K562 (cell line): ENCODE measurements around the gene PPCDC. TPM values are rescaled to one million over a fixed set of nuclear protein-coding genes. Genes with fewer than 3 reads are reported as not detected.

Experiments used
- ATAC-seq: fragments of 200-7000 bp; cut with Tn5 transposase; 3 replicates; pipeline ENCODE4 v1.9.1; 2020; ENCODE audit warnings: moderate library complexity
- BruUV-seq: library from RNA; stranded (reverse); fragments of 400-500 nt; replicated peaks from 2 replicates; lab custom pipeline; 2021; lab: Mats Ljungman, UMichigan
- CTCF ChIA-PET: fragments of 300-600 bp; formaldehyde crosslinking; extraction: SDS; loops from one replicate; lab custom pipeline; 2021; ENCODE audit warnings: low intra/inter-chr PET ratio; lab: Yijun Ruan, JAX
- POLR2A ChIA-PET: fragments of 300-600, 350-650 bp; sonication (Branson Sonifier 250); formaldehyde crosslinking; extraction: SDS; loops from one replicate; lab custom pipeline; 2021; ENCODE audit warnings: antibody characterized with exemption, inconsistent platforms; lab: Yijun Ruan, JAX
- DNase-seq, 4 experiments: peaks; one replicate each; pipeline versions ENCODE4 v3.0.0 to v3.0.0-alpha.2; 2011 to 2018; ENCODE audit warnings: low spot score in 3 of 4, mixed read lengths in 3 of 4; ENCODE audit errors: extremely low read depth in 1 of 4
- FAIRE-seq: peaks from 2 replicates; lab custom pipeline; 2011; peaks lifted over from hg19 to GRCh38; lab: Jason Lieb, UNC
- H2AFZ ChIP-seq: 2 replicates; pipeline ENCODE4 v1.6.0; 2011; ENCODE audit warnings: low read depth, low read length, control low read depth, inconsistent platforms
- H3K27ac ChIP-seq: fragments of 200-600 bp; 3 replicates; pipeline ENCODE4 v1.8.0; 2011; ENCODE audit warnings: low read depth, mild to moderate bottlenecking, control low read depth, inconsistent platforms, low read length, moderate library complexity, mixed read lengths; ENCODE audit errors: extremely low read depth
- H3K27me3 ChIP-seq, 2 experiments: fragments of 300-600 bp in 1 of 2; 2 replicates in 1 of 2; 3 replicates in 1 of 2; pipeline versions ENCODE4 v1.6.0 to v1.8.0; 2011; ENCODE audit warnings: inconsistent platforms in 2 of 2, low read length in 2 of 2, mild to moderate bottlenecking in 1 of 2, mixed read lengths in 1 of 2, moderate library complexity in 1 of 2; ENCODE audit not compliant: control insufficient read depth in 2 of 2, insufficient read depth in 2 of 2
- H3K36me3 ChIP-seq: fragments of 300-600 bp; 3 replicates; pipeline ENCODE4 v1.8.0; 2011; ENCODE audit warnings: mild to moderate bottlenecking, low read length, inconsistent platforms; ENCODE audit not compliant: control insufficient read depth, insufficient read depth
- H3K4me1 ChIP-seq, 2 experiments: fragments of 200-600 bp in 1 of 2; replicated peaks in 1 of 2; 2 replicates in 1 of 2; 3 replicates in 1 of 2; pipeline versions ENCODE4 v1.5.1 to v1.8.0; 2011; ENCODE audit warnings: inconsistent platforms in 2 of 2, low read length in 2 of 2, mild to moderate bottlenecking in 1 of 2, mixed read lengths in 1 of 2, moderate library complexity in 1 of 2; ENCODE audit not compliant: control insufficient read depth in 2 of 2, insufficient read depth in 2 of 2
- H3K4me2 ChIP-seq: 2 replicates; pipeline ENCODE4 v1.6.1; 2011; ENCODE audit warnings: low read length, control low read depth, inconsistent platforms, mixed read lengths; ENCODE audit not compliant: insufficient read depth
- H3K4me3 ChIP-seq: fragments of 200-600 bp; sonication (generic), shearing (Covaris generic); 2 replicates; pipeline ENCODE4 v1.5.1; 2016; ENCODE audit warnings: control low read depth, inconsistent platforms
- H3K79me2 ChIP-seq: fragments of 200-600 bp; 3 replicates; pipeline ENCODE4 v1.8.0; 2011; ENCODE audit warnings: low read length, inconsistent platforms; ENCODE audit not compliant: control insufficient read depth, insufficient read depth
- H3K9ac ChIP-seq, 2 experiments: 2 replicates each; pipeline versions ENCODE4 v1.6.0 to v1.6.1; 2011; ENCODE audit warnings: low read depth in 2 of 2, low read length in 2 of 2, control low read depth in 1 of 2, inconsistent platforms in 1 of 2, mild to moderate bottlenecking in 1 of 2, mixed read lengths in 1 of 2; ENCODE audit not compliant: insufficient read depth in 1 of 2
- H3K9me1 ChIP-seq: one replicate; pipeline ENCODE4 v1.6.0; 2011; ENCODE audit warnings: inconsistent platforms, mild to moderate bottlenecking, low read length, moderate library complexity; ENCODE audit not compliant: control insufficient read depth, insufficient read depth
- H3K9me3 ChIP-seq: replicated peaks from 2 replicates; pipeline ENCODE4 v1.5.1; 2011; ENCODE audit warnings: low read depth, low read length, inconsistent platforms; ENCODE audit not compliant: control insufficient read depth, insufficient read depth
- H4K20me1 ChIP-seq: replicated peaks from 2 replicates; pipeline ENCODE4 v1.6.1; 2011; ENCODE audit warnings: low read length, inconsistent platforms, mixed read lengths; ENCODE audit not compliant: control insufficient read depth, insufficient read depth
- C11orf30 ChIP-seq: fragments of 450-650 bp; IDR thresholded peaks from 2 replicates; pipeline ENCODE4 v1.6.1; 2016; ENCODE audit warnings: low read depth, mild to moderate bottlenecking
- PHB2 ChIP-seq: fragments of 450-650 bp; IDR thresholded peaks from 2 replicates; pipeline ENCODE4 v1.6.1; 2017; ENCODE audit warnings: low read depth
- RAD21 ChIP-seq, 2 experiments: fragments of 250-450 bp in 1 of 2; fragments of 450-650 bp in 1 of 2; sonication (Bioruptor Pico) in 1 of 2; formaldehyde crosslinking in 1 of 2; IDR thresholded peaks in 1 of 2; conservative IDR thresholded peaks in 1 of 2; 2 replicates each; pipeline versions ENCODE4 v1.4.0 to v1.8.0; 2020 to 2022; ENCODE audit warnings: mild to moderate bottlenecking in 2 of 2, moderate library complexity in 1 of 2
- REST ChIP-seq, 2 experiments: fragments of 450-650 bp; formaldehyde crosslinking in 1 of 2; IDR thresholded peaks; 2 replicates each; pipeline versions ENCODE4 v1.4.0 to v1.6.1; 2014 to 2020; ENCODE audit warnings: mild to moderate bottlenecking in 2 of 2, borderline replicate concordance in 1 of 2, low read depth in 1 of 2
- RFX5 ChIP-seq: IDR thresholded peaks from 2 replicates; pipeline ENCODE4 v1.6.1; 2011; ENCODE audit warnings: low read depth, mild to moderate bottlenecking, improper control_type of control experiment, low read length
- ZFPM2 ChIP-seq: fragments of 250-450 bp; sonication (Bioruptor Pico); IDR thresholded peaks from 2 replicates; pipeline ENCODE4 v1.5.1; 2022; ENCODE audit warnings: mild to moderate bottlenecking
- ZNF316 ChIP-seq: fragments of 450-650 bp; IDR thresholded peaks from 2 replicates; pipeline ENCODE4 v1.6.1; 2016
- ZNF589 ChIP-seq: fragments of 200-800 bp; sonication (Bioruptor generic); IDR thresholded peaks from 2 replicates; pipeline ENCODE4 v1.6.1; 2016; ENCODE audit warnings: low read depth, missing genetic modification characterization, missing compliant biosample characterization
- ZNF75A ChIP-seq: fragments of 450-650 bp; formaldehyde crosslinking; IDR thresholded peaks from 2 replicates; pipeline ENCODE4 v1.4.0; 2020; ENCODE audit warnings: mild to moderate bottlenecking
- WGBS: fragments of 100-300 bp; shearing (Covaris generic); methylation state at CpG from one replicate; pipeline ENCODE4 v1.1.6; 2016; ENCODE audit warnings: low coverage, mixed read lengths; ENCODE audit not compliant: insufficient coverage; ENCODE audit errors: missing lambda C conversion rate; 5-methylcytosine and 5-hydroxymethylcytosine counted together
- in situ Hi-C: fragments of 300-500 bp; cut with MboI; formaldehyde crosslinking; loops from 4 replicates; pipeline ENCODE4 v1.15.0; 2018; ENCODE audit warnings: inconsistent platforms, mixed read lengths
- intact Hi-C: fragments of 100-400 bp; cut with micrococcal nuclease; formaldehyde crosslinking; loops from 2 replicates; pipeline ENCODE4 v1.14.2; 2022
- polyA plus RNA-seq, 8 experiments: library from polyadenylated mRNA; depleted of rRNA in 4 of 8; stranded (reverse) in 5 of 8; unstranded in 3 of 8; fragments of >200 nt; fragmentation: Nextera tagmentation in 2 of 8; fragmentation: Illumina TruSeq in 1 of 8; extraction: Ambion mirVana in 2 of 8; extraction: Trizol in 1 of 8; gene quantifications; 2 replicates each; pipeline versions ENCODE4 v1.2.1 to v1.2.3, GENCODE V29; 2011 to 2014; ENCODE audit warnings: inconsistent platforms in 1 of 8, missing spikeins in 1 of 8
- total RNA-seq, 7 experiments: library from RNA; depleted of rRNA in 6 of 7; stranded (reverse); fragments of >200 nt in 6 of 7; fragmentation: Illumina TruSeq in 2 of 7; extraction: Trizol in 2 of 7; gene quantifications; 2 replicates each; pipeline versions ENCODE4 v1.2.1 to v1.2.3, GENCODE V29; 2011 to 2021; ENCODE audit warnings: low replicate concordance in 1 of 7
- TF ChIP-seq, protein P1 (sequence below), 3 experiments: IDR thresholded peaks in 2 of 3; conservative IDR thresholded peaks in 1 of 3; 2 replicates each; pipeline ENCODE4 v1.5.1; 2011 to 2012; ENCODE audit warnings: low read length in 3 of 3, mild to moderate bottlenecking in 3 of 3, control low read depth in 2 of 3, improper control_type of control experiment in 1 of 3, inconsistent platforms in 1 of 3, low read depth in 1 of 3, mixed read lengths in 1 of 3, moderate library complexity in 1 of 3; ENCODE audit not compliant: insufficient read depth in 2 of 3

Gene PPCDC
- total and polyA plus RNA-seq, 9 of the 15 experiments (the other 6 are each of a cell fraction or from before 2014, with no cell fraction given), result 10.9 to 53.6 (median 16.7) TPM

GRCh38 chr15:75030424-75030823 lies 7.0 kb downstream of the PPCDC start (continued):
- TF ChIP-seq, protein P1, sequence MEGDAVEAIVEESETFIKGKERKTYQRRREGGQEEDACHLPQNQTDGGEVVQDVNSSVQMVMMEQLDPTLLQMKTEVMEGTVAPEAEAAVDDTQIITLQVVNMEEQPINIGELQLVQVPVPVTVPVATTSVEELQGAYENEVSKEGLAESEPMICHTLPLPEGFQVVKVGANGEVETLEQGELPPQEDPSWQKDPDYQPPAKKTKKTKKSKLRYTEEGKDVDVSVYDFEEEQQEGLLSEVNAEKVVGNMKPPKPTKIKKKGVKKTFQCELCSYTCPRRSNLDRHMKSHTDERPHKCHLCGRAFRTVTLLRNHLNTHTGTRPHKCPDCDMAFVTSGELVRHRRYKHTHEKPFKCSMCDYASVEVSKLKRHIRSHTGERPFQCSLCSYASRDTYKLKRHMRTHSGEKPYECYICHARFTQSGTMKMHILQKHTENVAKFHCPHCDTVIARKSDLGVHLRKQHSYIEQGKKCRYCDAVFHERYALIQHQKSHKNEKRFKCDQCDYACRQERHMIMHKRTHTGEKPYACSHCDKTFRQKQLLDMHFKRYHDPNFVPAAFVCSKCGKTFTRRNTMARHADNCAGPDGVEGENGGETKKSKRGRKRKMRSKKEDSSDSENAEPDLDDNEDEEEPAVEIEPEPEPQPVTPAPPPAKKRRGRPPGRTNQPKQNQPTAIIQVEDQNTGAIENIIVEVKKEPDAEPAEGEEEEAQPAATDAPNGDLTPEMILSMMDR (IDR thresholded peaks at IDR 0.05 in 2 of 3, conservative IDR thresholded peaks at IDR 0.05 in 1 of 3; ENCODE audit: insufficient read depth in 2 of 3, low read depth in 1 of 3, low read length in 3 of 3), result peak; percentile 12 to 38 (median 22); a peak in 2 of 6 replicates
- TF ChIP-seq RAD21 (CRISPR knock-in tag; conservative IDR thresholded peaks at IDR 0.05 in 1 of 2, IDR thresholded peaks at IDR 0.05 in 1 of 2) (0 out of 4 replicates have a peak, but pooled peaks of 1 of the 2 experiments have one; percentile 15), RFX5 (no peak), ZNF75A (CRISPR knock-in tag) (no peak), ZNF589 (CRISPR knock-in tag) (no peak)

DNA sequence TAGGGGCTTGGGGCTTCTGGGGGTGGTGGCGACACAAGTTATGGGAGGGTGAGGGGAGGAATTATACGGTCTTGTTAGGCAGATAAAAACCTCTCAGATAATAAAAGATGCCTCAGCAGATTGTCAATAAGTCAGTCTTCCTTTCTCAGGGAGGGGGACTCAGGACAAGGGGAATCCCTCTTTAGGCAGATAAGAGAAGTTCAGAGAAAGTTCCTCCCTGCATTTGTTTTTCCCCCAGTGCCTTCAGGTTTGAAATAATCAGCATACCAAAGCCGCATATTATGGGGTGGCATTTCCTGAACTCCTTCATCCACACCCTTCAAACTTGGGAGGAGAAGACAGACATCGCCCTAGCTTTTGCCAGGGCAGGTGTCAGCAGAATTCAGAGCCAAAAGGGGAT lies 8.5 kb downstream of the PPCDC start:
- ChIA-PET CTCF (interaction anchor here (0.7 kb wide), 1 partner anchor 22 kb away, joined by 4 read pairs; no protein-coding TSS in a partner anchor), POLR2A (interaction anchor here (0.6 to 1.8 kb wide), 6 partner anchors 8 to 177 kb away, joined by 3 to 7 read pairs (median 4); partner anchors contain the start of genes C15orf39 and PPCDC)
- Histone ChIP-seq H4K20me1 (no peaks in the 10 kb centered on the region), H3K27ac (no peak overlapping the region), H3K36me3 (peaks cover 4% of the 10 kb centered on the region; the same call in 1 of the 3 replicates), H3K4me2 (no peak overlapping the region), H3K9ac (no peak overlapping the region), H3K27me3 (no peaks in the 10 kb centered on the region), H3K4me3 (no peak overlapping the region), H3K9me3 (no peaks in the 10 kb centered on the region), H2AFZ (no peak overlapping the region), H3K9me1 (no peaks in the 10 kb centered on the region), H3K79me2 (no peaks in the 10 kb centered on the region), H3K4me1 (peaks cover 20 to 25% of the 10 kb centered on the region in 2 experiments)
- intact Hi-C loops (no loop called here), in situ Hi-C loops (no loop called here)
- FAIRE-seq (no peak), DNase-seq (no peak), ATAC-seq (no peak)
- 41% methylated on average over 4 of the region's 4 CpGs for WGBS
- no TSS peak for BruUV-seq
- TF ChIP-seq RAD21 (CRISPR knock-in tag; conservative IDR thresholded peaks at IDR 0.05 in 1 of 2, IDR thresholded peaks at IDR 0.05 in 1 of 2) (peak in 1 of 2 experiments; percentile 26; a peak in 1 of 4 replicates), PHB2 (no peak), ZFPM2 (CRISPR knock-in tag) (no peak), C11orf30 (peak; percentile 53), REST (IDR thresholded peaks at IDR 0.05; ENCODE audit: borderline replicate concordance) (0 out of 2 replicates have a peak, but pooled peaks have one; percentile 17), REST (CRISPR knock-in tag; IDR thresholded peaks at IDR 0.05; ENCODE audit: low read depth) (no peak), ZNF316 (peak; percentile 64)
